GM23248 (cell line): ENCODE results near the gene FMO1. TPM values are rescaled to one million over a fixed set of nuclear protein-coding genes. Genes with fewer than 3 reads are reported as not detected.

Experiments used
- DNase-seq: peaks from one replicate; pipeline ENCODE4 v3.0.0-alpha.2; 2015
- H2AFZ ChIP-seq: fragments of 200-600 bp; sonication (generic); 2 replicates; pipeline ENCODE4 v1.6.1; 2016; ENCODE audit warnings: antibody characterized with exemption
- H3F3A ChIP-seq: fragments of 200-600 bp; sonication (generic); 2 replicates; pipeline ENCODE4 v1.6.1; 2016; ENCODE audit warnings: mild to moderate bottlenecking, antibody characterized with exemption, mixed run types; ENCODE audit not compliant: insufficient read depth
- H3K27ac ChIP-seq: fragments of 200-600 bp; sonication (generic); 2 replicates; pipeline ENCODE4 v1.5.1; 2016; ENCODE audit warnings: mild to moderate bottlenecking
- H3K27me3 ChIP-seq: fragments of 200-600 bp; sonication (generic); replicated peaks from 2 replicates; pipeline ENCODE4 v1.6.1; 2016; ENCODE audit warnings: mild to moderate bottlenecking; ENCODE audit not compliant: insufficient read depth
- H3K36me3 ChIP-seq: fragments of 200-600 bp; sonication (generic); 2 replicates; pipeline ENCODE4 v1.6.1; 2016; ENCODE audit warnings: low read depth, mild to moderate bottlenecking
- H3K4me1 ChIP-seq: fragments of 200-600 bp; sonication (generic); 2 replicates; pipeline ENCODE4 v1.6.1; 2016; ENCODE audit warnings: mild to moderate bottlenecking; ENCODE audit not compliant: insufficient read depth
- H3K4me2 ChIP-seq: fragments of 200-600 bp; sonication (generic); one replicate; pipeline ENCODE4 v1.6.1; 2016; ENCODE audit warnings: mild to moderate bottlenecking; ENCODE audit not compliant: unreplicated experiment
- H3K4me3 ChIP-seq: fragments of 200-600 bp; sonication (generic); 2 replicates; pipeline ENCODE4 v1.5.1; 2016; ENCODE audit warnings: mild to moderate bottlenecking
- H3K79me2 ChIP-seq: fragments of 200-600 bp; sonication (generic); 2 replicates; pipeline ENCODE4 v1.6.1; 2016; ENCODE audit warnings: mild to moderate bottlenecking; ENCODE audit not compliant: insufficient read depth
- H3K9ac ChIP-seq: fragments of 200-600 bp; sonication (generic); 2 replicates; pipeline ENCODE4 v1.6.1; 2016; ENCODE audit warnings: mild to moderate bottlenecking
- H3K9me2 ChIP-seq: fragments of 200-600 bp; sonication (generic); 2 replicates; pipeline ENCODE4 v1.6.1; 2016; ENCODE audit warnings: mixed run types, mild to moderate bottlenecking, moderate library complexity; ENCODE audit not compliant: insufficient read depth
- H3K9me3 ChIP-seq: fragments of 200-600 bp; sonication (generic); one replicate; pipeline ENCODE4 v1.6.1; 2017; ENCODE audit warnings: low read depth
- H4K20me1 ChIP-seq: fragments of 200-600 bp; sonication (generic); 2 replicates; pipeline ENCODE4 v1.6.0; 2016; ENCODE audit not compliant: insufficient read depth
- EZH2 ChIP-seq: fragments of 200-600 bp; sonication (generic); IDR thresholded peaks from 2 replicates; pipeline ENCODE4 v1.6.1; 2018; ENCODE audit warnings: antibody characterized with exemption, mild to moderate bottlenecking; ENCODE audit not compliant: insufficient read depth, poor library complexity, severe bottlenecking
- EZH2phosphoT487 ChIP-seq: fragments of 200-600 bp; sonication (generic); IDR thresholded peaks from 2 replicates; pipeline ENCODE4 v1.6.1; 2018; ENCODE audit warnings: antibody characterized with exemption, moderate library complexity, mild to moderate bottlenecking, low read depth; ENCODE audit not compliant: insufficient read depth
- WGBS, 2 experiments: methylation state at CpG; one replicate each; pipeline ENCODE4 v1.1.6; 2015 to 2017; ENCODE audit warnings: low lambda C conversion rate in 2 of 2, low coverage in 1 of 2; ENCODE audit errors: missing lambda C conversion rate in 2 of 2; 5-methylcytosine and 5-hydroxymethylcytosine counted together
- in situ Hi-C: fragments of 300-500 bp; cut with MboI; formaldehyde crosslinking; loops from 2 replicates; pipeline ENCODE4 v1.15.0; 2020
- polyA plus RNA-seq: library from polyadenylated mRNA; unstranded; fragments of >200 nt; fragmentation: Nextera tagmentation; extraction: Ambion mirVana; gene quantifications from 2 replicates; pipeline ENCODE4 v1.2.1, GENCODE V29; 2016
- total RNA-seq: library from RNA; depleted of rRNA; stranded (reverse); fragments of >200 nt; shearing (Covaris generic); gene quantifications from 2 replicates; pipeline ENCODE4 v1.2.3, GENCODE V29; 2014

FMO1 gene
- total and polyA plus RNA-seq, 2 experiments from 2014 or later, result not detected

- H3K36me3 ChIP-seq, result no peaks in the 10 kb centered on the region
- H3K27ac ChIP-seq, result no peak overlapping the region
- WGBS, 2 experiments, result 68 to 82% methylated on average over 2 of the region's 2 CpGs
- no peaks in the 10 kb centered on the region for H3K9me3 ChIP-seq
- peaks cover 25% of the 10 kb centered on the region for H3K27me3 ChIP-seq
- no peaks in the 10 kb centered on the region for H4K20me1 ChIP-seq
- no peaks in the 10 kb centered on the region for H3K79me2 ChIP-seq
- H3K4me3 ChIP-seq, result no peak overlapping the region
- no peak overlapping the region for H3K9ac ChIP-seq
- H2AFZ ChIP-seq, result no peak overlapping the region
- H3K4me1 ChIP-seq, result no peaks in the 10 kb centered on the region
- no peak for TF ChIP-seq EZH2phosphoT487
- no peak for TF ChIP-seq EZH2
- DNase-seq, result no peak
- no peaks in the 10 kb centered on the region for H3F3A ChIP-seq
- in situ Hi-C loops, result no loop called here
- no peaks in the 10 kb centered on the region for H3K9me2 ChIP-seq
- no peak overlapping the region for H3K4me2 ChIP-seq
These were observed 40.9 kb upstream of the FMO1 start for GRCh38 chr1:171207377-171207776.

- Histone ChIP-seq H3K79me2 (no peaks in the 10 kb centered on the region), H3K27ac (no peak overlapping the region), H3K9me3 (no peaks in the 10 kb centered on the region), H2AFZ (no peak overlapping the region), H3F3A (no peaks in the 10 kb centered on the region), H3K36me3 (no peaks in the 10 kb centered on the region), H3K9ac (no peak overlapping the region), H3K4me3 (no peak overlapping the region), H3K4me2 (no peak overlapping the region), H3K27me3 (peaks cover 10% of the 10 kb centered on the region; the same call in 1 of the 2 replicates), H3K9me2 (no peaks in the 10 kb centered on the region), H4K20me1 (no peaks in the 10 kb centered on the region), H3K4me1 (no peaks in the 10 kb centered on the region)
- no peak for DNase-seq
- 51 to 61% methylated on average over 1 of the region's 1 CpG for WGBS, 2 experiments
- in situ Hi-C loops, result no loop called here
- TF ChIP-seq EZH2phosphoT487, result no peak
- TF ChIP-seq EZH2, result no peak
These were observed 37.9 kb upstream of the FMO1 start for GRCh38 chr1:171210355-171210754.

- no peaks in the 10 kb centered on the region for H3F3A ChIP-seq
- H3K9ac ChIP-seq, result no peak overlapping the region
- no peaks in the 10 kb centered on the region for H3K9me3 ChIP-seq
- DNase-seq, result no peak
- H3K27ac ChIP-seq, result no peak overlapping the region
- in situ Hi-C loops, result no loop called here
- no peaks in the 10 kb centered on the region for H3K9me2 ChIP-seq
- 0 out of 2 replicates have a peak, but pooled peaks cover 11% of the 10 kb centered on the region for H3K27me3 ChIP-seq
- no peaks in the 10 kb centered on the region for H3K4me1 ChIP-seq
- WGBS, 2 experiments, result 87 to 93% methylated on average over 3 of the region's 3 CpGs
- H4K20me1 ChIP-seq, result no peaks in the 10 kb centered on the region
- H3K36me3 ChIP-seq, result no peaks in the 10 kb centered on the region
- H3K4me2 ChIP-seq, result no peak overlapping the region
- no peak overlapping the region for H3K4me3 ChIP-seq
- TF ChIP-seq EZH2phosphoT487, result no peak
- no peak for TF ChIP-seq EZH2
- no peaks in the 10 kb centered on the region for H3K79me2 ChIP-seq
- H2AFZ ChIP-seq, result no peak overlapping the region
These were observed 35.5 kb upstream of the FMO1 start for GRCh38 chr1:171212607-171213351.

- H3K4me1 ChIP-seq, result peaks cover 2% of the 10 kb centered on the region
- no peaks in the 10 kb centered on the region for H3K9me3 ChIP-seq
- no peak overlapping the region for H2AFZ ChIP-seq
- no peaks in the 10 kb centered on the region for H4K20me1 ChIP-seq
- H3K79me2 ChIP-seq, result no peaks in the 10 kb centered on the region
- no peak overlapping the region for H3K9ac ChIP-seq
- TF ChIP-seq EZH2phosphoT487 (no peak), EZH2 (no peak)
- no peak for DNase-seq
- H3K36me3 ChIP-seq, result no peaks in the 10 kb centered on the region
- H3K27ac ChIP-seq, result no peak overlapping the region
- H3K9me2 ChIP-seq, result no peaks in the 10 kb centered on the region
- H3K27me3 ChIP-seq, result 0 out of 2 replicates have a peak, but pooled peaks cover 11% of the 10 kb centered on the region
- H3K4me2 ChIP-seq, result no peak overlapping the region
- no peak overlapping the region for H3K4me3 ChIP-seq
- in situ Hi-C loops, result no loop called here
- 84% methylated on average over 12 of the region's 12 CpGs for WGBS, 2 experiments
- H3F3A ChIP-seq, result 0 out of 2 replicates have a peak, but pooled peaks cover 2% of the 10 kb centered on the region
These were observed 34.5 kb upstream of the FMO1 start for GRCh38 chr1:171213559-171214454.
